Activated CD8-positive, alpha-beta memory T cell treated with anti-CD3 and anti-CD28 coated beads for 24 hours (primary cell): ENCODE results near the gene SPRR2B.
"Not testable (repeated sequence)": the region's sequence is repeated elsewhere in the genome, so short reads cannot be mapped to it uniquely, and the experiment has no call there.

Experiments used
- DNase-seq: peaks from one replicate; pipeline ENCODE4 v3.0.0-alpha.2; 2020

Gene SPRR2B

GRCh38 chr1:153032677-153033308, 38.6 kb downstream of the SPRR2B start:
- DNase-seq, result no peak

GRCh38 chr1:153032073-153032472, 39.3 kb downstream of the SPRR2B start:
- no peak for DNase-seq

DNA sequence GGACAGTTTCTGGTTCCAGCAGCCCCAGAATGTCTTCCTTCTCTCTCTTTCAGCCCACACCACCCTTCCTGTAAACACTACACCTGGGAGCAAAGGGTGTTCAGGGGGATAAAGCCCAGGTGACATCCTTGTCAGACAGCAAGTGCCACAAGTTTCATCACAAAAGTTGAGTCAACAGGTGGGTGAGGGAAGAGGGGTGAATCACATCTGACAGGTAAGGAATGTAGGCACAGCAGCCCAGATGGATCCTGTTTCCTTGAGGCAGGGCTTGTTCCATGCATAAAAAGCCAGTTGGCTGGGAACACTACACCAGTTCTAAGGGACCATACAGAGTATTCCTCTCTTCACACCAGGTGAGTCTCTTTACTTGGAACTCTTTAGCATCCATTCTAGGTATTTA, 40.5 kb downstream of the SPRR2B start, which contains the start of gene SPRR1B:
SPRR1B (plus strand) TSS at position 309 of the 400 bp plus-strand sequence. CDS start 1,143 bp downstream, outside the sequence.
- no peak for DNase-seq

DNA sequence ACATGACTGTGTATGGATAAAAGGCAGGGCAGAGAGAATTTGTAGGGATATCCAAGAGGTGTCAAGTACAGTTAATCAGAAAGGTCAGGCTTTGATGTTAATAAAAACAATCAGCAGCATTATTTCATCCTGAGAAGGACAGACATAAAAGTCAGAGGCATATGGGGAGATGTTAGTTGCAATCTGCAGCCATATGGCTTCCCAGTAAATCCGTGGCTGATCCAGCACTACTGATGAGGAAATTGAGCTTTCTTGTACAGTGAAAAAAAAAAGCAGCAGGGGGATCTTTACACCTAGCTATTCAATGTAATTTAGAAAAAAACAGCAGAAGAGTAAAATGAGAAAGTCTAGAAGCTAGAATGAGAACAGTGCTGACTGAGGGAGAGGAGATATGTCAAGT, 42.6 kb downstream of the SPRR2B start:
- DNase-seq, result no peak

- no peak for DNase-seq
Measured at GRCh38 chr1:153025797-153026196, 45.6 kb downstream of the SPRR2B start.

DNA sequence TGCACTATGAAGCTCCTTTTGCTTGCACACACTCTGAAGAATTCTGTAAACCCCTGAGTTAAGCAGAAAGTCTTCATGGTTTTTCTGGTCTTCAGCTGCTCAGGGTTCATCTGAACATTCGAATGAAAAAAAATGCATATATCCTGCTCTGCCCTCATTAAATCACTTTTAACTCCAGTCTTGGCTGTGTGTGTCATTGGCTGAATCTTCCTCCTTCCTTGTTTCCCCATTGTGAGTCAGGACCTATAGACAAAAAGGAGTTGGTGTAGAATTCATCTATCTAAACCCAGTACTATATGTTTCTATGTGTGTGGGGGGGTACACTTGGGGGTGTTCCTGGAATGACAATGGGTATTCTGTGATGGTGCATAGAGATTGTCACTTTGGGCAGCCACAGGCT, 47.0 kb downstream of the SPRR2B start:
- no peak for DNase-seq

DNA sequence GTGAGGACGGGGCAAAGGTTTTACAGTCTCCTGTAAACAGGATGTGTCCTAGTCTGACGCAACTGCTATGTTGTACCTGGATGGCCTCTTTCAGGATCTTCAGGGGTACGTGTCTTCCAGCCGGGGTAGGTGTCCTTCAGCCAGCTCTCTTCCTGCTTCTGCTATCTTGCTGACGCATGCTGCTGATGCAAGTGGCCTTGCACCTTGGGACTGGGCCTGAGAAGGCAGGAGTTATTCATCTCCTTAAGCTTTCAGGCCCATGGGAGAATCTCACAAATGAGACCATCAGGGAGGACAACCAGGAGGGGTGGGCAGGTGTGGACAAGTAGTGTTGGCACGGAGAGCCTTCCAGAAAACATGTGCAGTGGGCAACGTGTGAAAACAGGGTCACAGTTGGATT, 48.3 kb downstream of the SPRR2B start:
- no peak for DNase-seq

- not testable (repeated sequence) for DNase-seq
Measured at GRCh38 chr1:153022340-153022739, 49.1 kb downstream of the SPRR2B start.

DNA sequence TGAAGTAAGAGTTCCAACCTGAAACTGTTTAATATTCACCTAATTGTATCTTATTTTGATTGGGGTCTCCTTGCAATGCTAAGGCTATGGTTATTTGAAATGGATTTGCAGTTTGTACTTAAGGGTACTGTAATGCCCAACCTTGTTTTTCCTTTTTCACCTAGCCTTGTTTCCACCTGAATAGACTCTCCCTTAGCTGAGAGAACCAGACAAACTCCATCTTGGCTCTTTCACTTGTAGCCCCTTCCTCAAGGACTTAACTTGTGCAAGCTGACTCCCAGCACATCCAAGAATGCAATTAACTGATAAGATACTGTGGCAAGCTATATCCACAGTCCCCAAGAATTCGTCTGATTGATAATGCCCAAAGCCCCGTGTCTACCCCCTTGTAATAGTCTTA, 49.6 kb downstream of the SPRR2B start:
- DNase-seq, result not testable (repeated sequence)
